CD4-positive, alpha-beta T cell treated with Interleukin-17A for 1 hour (primary cell): ENCODE data around the gene TXNDC5.

ENCODE experiments used
- DNase-seq: peaks from one replicate; pipeline ENCODE4 v3.0.0-alpha.2; 2020

The TXNDC5 gene

DNA sequence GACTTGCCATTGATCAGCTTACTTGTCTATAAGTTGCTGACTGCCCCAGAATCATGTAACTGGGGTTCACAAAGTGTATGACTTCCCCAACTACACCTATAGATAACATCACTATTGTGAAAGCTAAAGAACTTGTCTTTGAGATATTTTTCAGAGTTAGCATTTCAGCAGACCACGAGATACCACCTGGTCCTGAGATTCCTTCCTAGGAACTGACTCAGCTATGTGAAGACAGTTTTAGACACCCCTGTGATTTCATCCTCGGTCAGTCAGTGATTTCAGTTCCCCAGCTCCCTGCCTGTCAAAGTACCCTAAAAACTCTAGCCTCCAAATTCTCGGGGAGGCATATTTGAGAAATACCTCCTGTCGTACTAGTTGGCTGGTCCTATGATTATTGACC lies 62.4 kb downstream of the TXNDC5 start:
- no peak for DNase-seq

DNA sequence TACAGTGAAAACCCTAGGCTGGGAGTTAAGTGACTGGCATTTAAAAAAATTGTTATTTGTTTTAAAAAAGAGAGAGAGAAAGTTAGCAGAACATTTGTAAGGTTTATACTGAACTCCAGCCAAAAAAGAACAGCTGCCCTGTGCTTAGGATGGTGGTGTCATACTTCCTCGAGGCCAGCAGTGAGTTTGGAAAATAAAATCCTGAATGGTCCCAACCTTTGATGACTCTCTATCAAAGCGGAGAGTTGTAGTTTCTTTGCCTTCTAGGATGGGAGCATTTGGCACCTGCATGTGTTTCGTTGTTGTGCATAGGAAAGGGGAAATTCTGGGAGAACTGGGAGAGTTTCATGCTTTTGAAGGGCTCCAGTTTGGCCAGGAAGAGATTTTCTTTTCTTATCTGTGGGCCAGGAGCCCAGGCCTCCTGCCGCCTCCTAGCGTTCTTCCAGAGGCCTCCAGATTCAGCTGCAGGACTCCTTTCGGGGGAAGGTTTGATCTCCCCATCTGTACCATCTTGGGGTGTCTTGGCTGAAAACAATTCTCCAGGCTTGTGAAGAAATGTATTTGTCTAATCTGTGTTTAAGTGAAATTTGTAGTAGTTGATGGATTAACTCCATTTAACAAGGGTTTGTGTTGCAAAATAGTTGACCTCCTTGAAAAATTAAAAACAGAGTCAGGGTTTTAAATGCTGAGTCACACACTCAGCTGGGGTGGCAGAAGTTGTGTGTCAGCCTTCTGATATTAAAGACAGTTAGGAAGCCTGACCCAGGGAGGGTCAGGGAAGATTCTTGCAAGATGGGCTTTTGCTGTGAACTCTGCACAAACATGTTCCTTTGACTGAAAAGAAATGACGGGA lies 63.4 kb downstream of the TXNDC5 start:
- DNase-seq: no peak

DNA sequence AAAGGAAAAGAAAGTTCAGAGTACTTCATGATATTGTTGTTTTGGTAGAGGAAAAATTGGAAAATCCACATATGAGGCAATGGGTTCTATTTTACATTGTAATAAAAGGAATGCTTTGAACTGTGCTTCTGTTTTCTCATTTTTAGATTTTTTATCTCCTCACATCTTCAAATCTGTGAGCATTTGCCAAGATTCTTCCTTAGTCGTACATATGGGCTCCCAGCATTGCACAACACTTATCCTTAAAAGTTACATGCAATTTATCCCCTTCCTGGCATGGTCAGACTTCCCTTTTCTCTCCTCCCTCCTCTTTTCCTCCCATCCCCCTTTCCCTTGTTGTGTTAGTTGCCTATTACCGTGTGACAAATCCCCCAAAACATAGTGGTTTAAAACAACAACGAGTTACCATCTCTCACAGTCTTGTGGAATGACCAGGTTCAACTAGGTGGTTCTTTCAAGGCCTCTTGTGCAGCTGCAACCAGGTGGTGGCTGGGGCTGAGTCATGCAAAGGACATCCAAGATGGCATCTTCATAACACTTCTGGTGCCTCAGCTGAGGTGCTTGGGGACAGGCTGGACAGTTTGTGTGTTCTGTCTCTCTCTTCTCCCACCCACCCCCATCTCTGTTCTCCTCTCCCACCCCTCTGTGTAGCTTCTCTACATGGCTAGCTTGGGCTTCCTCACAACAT lies 68.7 kb downstream of the TXNDC5 start:
- no peak for DNase-seq

DNA sequence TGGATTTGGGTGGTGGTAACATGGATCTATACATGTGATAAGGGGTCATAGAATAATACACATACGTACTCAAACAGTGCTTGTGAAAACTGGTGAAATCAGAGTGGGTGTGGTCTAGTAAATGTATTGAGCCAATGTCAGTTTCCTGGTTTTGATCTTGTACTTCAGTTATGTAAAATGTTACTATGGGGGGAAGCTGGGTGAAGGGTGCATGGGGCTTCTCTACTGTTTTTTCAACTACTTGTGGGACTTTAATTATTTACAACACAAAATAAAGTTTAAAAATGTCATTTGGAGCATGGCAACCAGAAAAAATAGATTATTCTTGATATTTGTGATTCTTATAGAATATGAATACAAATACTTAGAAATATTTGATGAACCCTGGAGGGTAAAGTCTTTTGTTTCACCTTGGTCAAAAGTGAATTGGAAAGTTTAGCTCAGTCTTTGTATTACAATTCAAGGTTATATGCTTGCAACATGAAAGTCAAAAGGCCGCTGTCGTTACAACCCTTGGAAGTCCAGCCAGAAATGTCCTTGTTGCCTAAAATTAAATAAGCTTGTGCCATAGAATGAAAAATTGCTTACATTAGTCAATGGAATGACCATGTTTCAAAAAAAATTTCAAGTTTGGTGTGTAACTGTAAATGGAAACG lies 74.1 kb downstream of the TXNDC5 start:
- DNase-seq: no peak

DNA sequence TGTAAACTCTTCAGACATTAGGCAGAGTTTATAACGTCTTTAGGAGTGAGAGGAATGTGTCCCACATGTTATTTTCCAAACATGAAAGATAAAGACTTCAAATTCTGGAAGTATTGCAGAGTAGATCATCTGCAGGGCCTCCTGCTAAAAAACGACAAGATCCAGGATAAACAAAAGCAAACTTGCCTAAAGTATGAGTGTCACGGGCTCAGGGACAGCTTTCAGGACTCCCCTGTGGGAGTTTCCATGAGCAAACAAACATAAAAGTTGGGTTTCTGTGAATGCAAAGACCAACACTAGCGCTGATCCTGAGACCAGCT lies 76.9 kb downstream of the TXNDC5 start:
- DNase-seq: no peak

DNA sequence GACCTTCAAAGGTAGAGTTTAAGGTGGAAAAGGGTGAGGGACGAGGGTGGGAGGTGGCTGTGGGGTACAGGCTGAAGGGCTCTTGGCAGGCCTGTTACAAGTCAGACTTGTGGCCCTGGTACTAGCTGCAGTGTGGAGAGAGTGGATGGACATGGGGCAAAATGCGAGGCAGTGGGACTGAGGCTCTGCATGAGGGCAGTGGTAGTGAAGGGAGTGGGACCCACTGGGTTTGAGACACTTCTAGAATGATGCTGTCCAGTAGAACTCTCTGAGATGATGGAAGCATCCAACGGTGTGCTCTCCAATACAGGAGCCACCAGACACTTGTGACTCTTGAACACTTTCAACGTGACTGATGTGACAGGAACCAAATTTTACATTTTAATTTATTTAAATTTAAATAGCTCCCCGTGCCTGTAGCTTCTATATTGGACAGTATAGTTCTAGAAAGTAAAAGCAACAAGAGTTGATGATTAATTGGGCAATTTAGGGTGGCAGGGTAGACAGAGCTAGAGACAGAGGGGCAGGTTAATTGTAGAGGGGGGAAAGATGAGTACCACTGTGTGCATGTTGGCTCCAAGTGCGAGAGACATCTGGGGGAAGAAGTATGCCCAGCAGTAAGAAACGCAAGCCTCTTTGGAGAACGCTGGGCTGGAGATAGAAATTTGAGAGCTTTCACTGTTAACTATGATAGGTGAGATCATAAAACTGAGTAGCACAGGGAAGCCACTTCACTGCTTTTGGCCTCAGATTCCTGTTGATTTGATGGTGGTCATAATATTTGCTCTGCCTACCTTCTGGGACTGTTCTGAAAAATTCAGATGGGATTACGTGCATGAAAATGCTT lies 77.5 kb downstream of the TXNDC5 start:
- no peak for DNase-seq
